Esophagus squamous epithelium (tissue), 5 donors: ENCODE measurements around the gene ZBTB38. TPM values are rescaled to one million over a fixed set of nuclear protein-coding genes. Genes with fewer than 3 reads are reported as not detected.

Experiments
- DNase-seq: peaks from one replicate; lab custom pipeline; 2025; lab: John Stamatoyannopoulos, UW
- H3K27ac ChIP-seq, 4 donors: fragments of 200-600 bp; sonication (generic); one replicate each; pipeline ENCODE4 v1.5.1; 2016 to 2019; ENCODE audit warnings: mild to moderate bottlenecking in 1 of 4
- H3K27me3 ChIP-seq, 4 donors: fragments of 200-600 bp; sonication (generic); 1 replicate in 3 of 4; 2 replicates in 1 of 4; pipeline versions ENCODE4 v1.5.1 to v1.6.0; 2017 to 2021; ENCODE audit warnings: antibody characterized with exemption in 1 of 4
- H3K36me3 ChIP-seq, 3 donors: fragments of 200-600 bp; sonication (generic); one replicate each; pipeline ENCODE4 v1.5.1; 2016 to 2019
- H3K4me1 ChIP-seq, 3 donors: fragments of 200-600 bp; sonication (generic); one replicate each; pipeline ENCODE4 v1.5.1; 2017 to 2019
- H3K4me3 ChIP-seq, 4 donors: fragments of 200-600 bp; sonication (generic); 1 replicate in 3 of 4; 2 replicates in 1 of 4; pipeline ENCODE4 v1.5.1; 2016 to 2019; ENCODE audit warnings: mild to moderate bottlenecking in 2 of 4, moderate library complexity in 1 of 4
- H3K9me3 ChIP-seq, 3 donors: fragments of 200-600 bp; sonication (generic); one replicate each; pipeline ENCODE4 v1.5.1; 2016 to 2019
- POLR2A ChIP-seq, 4 donors: fragments of 450-650 bp; IDR thresholded peaks; one replicate each; pipeline ENCODE4 v1.6.1; 2017; ENCODE audit warnings: antibody characterized with exemption in 4 of 4, mild to moderate bottlenecking in 4 of 4, moderate library complexity in 3 of 4
- WGBS, 2 donors: methylation state at CpG; one replicate each; pipeline ENCODE4 v1.1.5; 2018; 5-methylcytosine and 5-hydroxymethylcytosine counted together
- intact Hi-C: fragments of 100-400 bp; cut with DNase I; formaldehyde crosslinking; loops from one replicate; pipeline ENCODE4 v1.15.0; 2022
- total RNA-seq, 4 donors: library from RNA; depleted of rRNA; stranded (reverse); fragments of >200 nt; gene quantifications; one replicate each; pipeline ENCODE4 v1.1.0, GENCODE V29; 2016
- TF ChIP-seq, protein P1 (sequence below), 6 experiments: fragments of 450-650 bp in 4 of 6; fragments of 200-600 bp in 2 of 6; sonication (generic) in 2 of 6; IDR thresholded peaks; one replicate each; pipeline ENCODE4 v1.5.1; 2016 to 2019; ENCODE audit warnings: antibody characterized with exemption in 6 of 6, mild to moderate bottlenecking in 4 of 6, moderate library complexity in 4 of 6
- donor health status: DM: yes; HTN: yes; CAD: no.

ZBTB38 gene
- total RNA-seq, 4 donors from 2014 or later, result 15.6 to 54.4 (median 33.1) TPM

DNA sequence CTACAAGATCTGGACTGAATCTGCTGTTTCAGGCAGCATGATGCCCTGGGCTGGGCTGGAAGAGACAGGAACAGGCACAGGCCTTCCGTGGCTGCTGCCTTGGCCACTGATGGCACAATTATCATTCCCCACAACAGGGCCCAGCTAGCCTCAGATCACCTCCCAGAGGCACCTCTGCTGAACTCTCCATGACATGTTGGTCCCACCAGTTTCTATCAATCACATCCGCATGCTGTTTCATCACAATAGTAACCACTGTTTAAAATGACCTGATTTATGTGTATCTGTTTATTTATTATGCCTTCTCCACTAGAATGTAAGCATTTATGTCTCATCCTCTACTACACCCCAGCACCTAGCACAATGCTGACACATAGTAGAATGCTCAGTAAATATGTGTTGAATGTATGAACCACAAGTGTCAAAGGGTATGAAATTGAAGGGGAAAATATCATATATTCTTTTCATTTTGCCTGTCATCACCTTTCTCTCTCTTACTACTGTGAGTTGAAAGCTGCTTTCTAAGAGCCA, 32.7 kb upstream of the ZBTB38 start:
- H3K27ac ChIP-seq, result no peak overlapping the region
- H3K4me1 ChIP-seq, result peaks cover 0 to 9% (median 0%) of the 10 kb centered on the region in 3 donors
- no peak for TF ChIP-seq POLR2A (IDR thresholded peaks at IDR 0.05)
- H3K36me3 ChIP-seq, result no peaks in the 10 kb centered on the region
- no peaks in the 10 kb centered on the region for H3K9me3 ChIP-seq
- intact Hi-C loops, result no loop called here
- no peak for DNase-seq
- H3K27me3 ChIP-seq, result peaks cover 0 to 99% (median 0%) of the 10 kb centered on the region in 4 donors
- no peak overlapping the region for H3K4me3 ChIP-seq
- WGBS, 2 donors, result 76 to 91% methylated on average over 2 of the region's 2 CpGs

DNA sequence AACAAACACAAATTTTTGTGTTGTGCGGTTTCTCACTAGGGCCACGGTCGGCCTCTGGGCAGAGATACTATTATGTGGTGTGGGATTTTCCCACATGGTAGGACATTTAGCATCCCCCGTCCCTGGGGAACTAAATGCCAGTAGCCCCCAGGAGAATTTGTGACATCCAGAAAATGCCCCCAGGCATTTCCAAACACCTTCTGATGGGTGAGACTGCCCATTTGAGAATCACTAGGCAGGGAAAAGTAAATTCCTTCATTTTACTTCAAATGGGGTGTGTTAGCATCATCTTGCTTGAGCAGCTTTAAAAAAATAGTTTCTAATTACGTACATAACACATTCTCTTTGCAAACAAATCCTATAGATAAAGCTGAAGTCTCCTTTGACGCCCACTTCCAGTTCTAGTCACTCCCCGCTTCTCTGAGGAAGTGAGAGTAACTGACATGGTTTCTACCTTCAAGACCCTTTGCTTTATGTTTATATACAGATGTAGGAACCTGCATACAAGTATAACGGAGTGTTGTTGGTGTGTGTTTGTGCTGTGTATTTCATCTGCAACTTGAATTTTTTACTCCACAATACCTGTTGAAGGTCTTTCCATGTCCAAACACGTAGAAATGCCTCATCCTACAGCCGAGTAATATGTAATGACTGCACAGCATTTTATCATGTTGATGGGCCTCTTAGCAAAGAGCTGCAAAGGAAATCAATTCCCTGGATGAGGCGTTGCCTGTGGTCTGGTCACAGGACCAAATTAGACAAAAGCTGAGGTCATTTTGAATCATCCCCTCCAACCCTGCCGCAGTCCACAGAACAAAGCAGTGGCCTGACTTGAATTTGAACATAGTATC, 31.4 kb upstream of the ZBTB38 start:
- H3K27me3 ChIP-seq, result peaks cover 0 to 99% (median 0%) of the 10 kb centered on the region in 4 donors
- no peak for DNase-seq
- intact Hi-C loops, result no loop called here
- H3K4me1 ChIP-seq, result peaks cover 0 to 8% (median 0%) of the 10 kb centered on the region in 3 donors
- 51 to 66% methylated on average over 12 of the region's 12 CpGs for WGBS, 2 donors
- no peak overlapping the region for H3K4me3 ChIP-seq
- no peak overlapping the region for H3K27ac ChIP-seq
- no peaks in the 10 kb centered on the region for H3K9me3 ChIP-seq
- TF ChIP-seq, protein P1, sequence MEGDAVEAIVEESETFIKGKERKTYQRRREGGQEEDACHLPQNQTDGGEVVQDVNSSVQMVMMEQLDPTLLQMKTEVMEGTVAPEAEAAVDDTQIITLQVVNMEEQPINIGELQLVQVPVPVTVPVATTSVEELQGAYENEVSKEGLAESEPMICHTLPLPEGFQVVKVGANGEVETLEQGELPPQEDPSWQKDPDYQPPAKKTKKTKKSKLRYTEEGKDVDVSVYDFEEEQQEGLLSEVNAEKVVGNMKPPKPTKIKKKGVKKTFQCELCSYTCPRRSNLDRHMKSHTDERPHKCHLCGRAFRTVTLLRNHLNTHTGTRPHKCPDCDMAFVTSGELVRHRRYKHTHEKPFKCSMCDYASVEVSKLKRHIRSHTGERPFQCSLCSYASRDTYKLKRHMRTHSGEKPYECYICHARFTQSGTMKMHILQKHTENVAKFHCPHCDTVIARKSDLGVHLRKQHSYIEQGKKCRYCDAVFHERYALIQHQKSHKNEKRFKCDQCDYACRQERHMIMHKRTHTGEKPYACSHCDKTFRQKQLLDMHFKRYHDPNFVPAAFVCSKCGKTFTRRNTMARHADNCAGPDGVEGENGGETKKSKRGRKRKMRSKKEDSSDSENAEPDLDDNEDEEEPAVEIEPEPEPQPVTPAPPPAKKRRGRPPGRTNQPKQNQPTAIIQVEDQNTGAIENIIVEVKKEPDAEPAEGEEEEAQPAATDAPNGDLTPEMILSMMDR (IDR thresholded peaks at IDR 0.05), result no peak
- TF ChIP-seq POLR2A (IDR thresholded peaks at IDR 0.05), result no peak
- no peaks in the 10 kb centered on the region for H3K36me3 ChIP-seq

DNA sequence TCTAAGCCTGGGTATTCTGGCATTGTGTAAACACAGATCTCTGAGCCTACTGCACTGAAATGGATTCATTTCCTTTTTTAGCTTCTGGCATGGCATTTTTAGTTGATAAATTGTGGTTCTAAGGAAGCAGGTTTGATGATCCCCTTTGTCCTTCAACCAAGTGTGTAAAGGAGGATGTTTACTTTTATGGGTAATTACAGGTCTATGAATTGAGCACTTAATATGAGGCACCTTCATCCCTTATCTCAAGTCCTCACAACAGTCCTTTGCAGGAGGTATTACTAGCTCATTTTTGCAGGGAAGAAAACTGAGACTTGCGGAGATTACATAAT, 30.8 kb upstream of the ZBTB38 start:
- intact Hi-C loops, result no loop called here
- Histone ChIP-seq H3K27ac (no peak overlapping the region), H3K4me1 (peaks cover 0 to 2% (median 0%) of the 10 kb centered on the region in 3 donors), H3K36me3 (no peaks in the 10 kb centered on the region), H3K27me3 (peaks cover 0 to 99% (median 0%) of the 10 kb centered on the region in 4 donors), H3K4me3 (no peak overlapping the region), H3K9me3 (no peaks in the 10 kb centered on the region)
- 85% methylated on average over 1 of the region's 1 CpG for WGBS, 2 donors
- TF ChIP-seq, protein P1 (IDR thresholded peaks at IDR 0.05), result no peak
- no peak for TF ChIP-seq POLR2A (IDR thresholded peaks at IDR 0.05)
- DNase-seq, result no peak

DNA sequence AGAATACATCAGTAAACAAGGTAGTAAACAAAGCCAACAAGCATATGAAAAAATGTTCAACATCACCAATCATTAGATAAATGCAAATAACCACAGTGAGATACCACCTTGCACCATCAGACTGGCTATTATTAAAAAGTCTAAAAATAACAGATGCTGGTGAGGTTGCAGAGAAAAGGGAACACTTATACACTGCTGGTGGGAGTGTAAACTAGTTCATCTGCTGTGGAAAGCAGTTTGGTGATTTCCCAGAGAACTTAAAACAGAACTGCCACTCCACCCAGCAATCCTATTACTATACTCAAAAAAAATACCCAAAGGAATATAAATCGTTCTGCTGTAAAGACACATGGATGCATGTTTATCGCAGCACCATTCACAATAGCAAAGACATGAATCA, 30.3 kb upstream of the ZBTB38 start:
- no peaks in the 10 kb centered on the region for H3K4me1 ChIP-seq

DNA sequence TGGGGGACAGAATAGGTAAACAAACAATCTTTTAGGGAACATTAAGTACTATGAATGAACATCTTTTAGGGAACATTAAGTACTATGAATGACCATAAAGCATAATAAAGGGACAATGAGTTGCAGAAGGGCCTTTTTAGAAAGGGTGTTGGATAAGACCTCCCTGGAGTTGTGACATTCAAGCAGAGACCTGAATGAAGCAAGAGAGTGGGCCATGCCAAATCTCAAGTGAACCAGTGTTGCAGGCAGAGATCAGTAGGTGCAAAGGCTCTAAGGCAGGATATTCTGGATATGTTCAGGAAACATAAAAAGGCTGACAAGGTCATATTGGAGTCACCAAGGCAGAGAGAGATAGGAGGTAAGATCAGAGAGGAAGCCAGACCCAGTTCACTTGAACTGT, 29.4 kb upstream of the ZBTB38 start:
- intact Hi-C loops, result no loop called here
- H3K4me1 ChIP-seq, result no peaks in the 10 kb centered on the region
- no peak for DNase-seq
- TF ChIP-seq, protein P1 (IDR thresholded peaks at IDR 0.05), result no peak
- no peak for TF ChIP-seq POLR2A (IDR thresholded peaks at IDR 0.05)
- H3K27me3 ChIP-seq, result peaks cover 0 to 99% (median 0%) of the 10 kb centered on the region in 4 donors
- H3K36me3 ChIP-seq, result no peaks in the 10 kb centered on the region
- H3K9me3 ChIP-seq, result no peaks in the 10 kb centered on the region
- H3K4me3 ChIP-seq, result no peak overlapping the region
- no peak overlapping the region for H3K27ac ChIP-seq

More for the DNA sequence above, 30.3 kb upstream of the ZBTB38 start:
- no peak for DNase-seq
- H3K9me3 ChIP-seq, result no peaks in the 10 kb centered on the region
- 87 to 91% methylated on average over 2 of the region's 2 CpGs for WGBS, 2 donors
- TF ChIP-seq, protein P1 (IDR thresholded peaks at IDR 0.05), result no peak
- TF ChIP-seq POLR2A (IDR thresholded peaks at IDR 0.05), result no peak
- H3K36me3 ChIP-seq, result no peaks in the 10 kb centered on the region
- no peak overlapping the region for H3K4me3 ChIP-seq
- peaks cover 0 to 99% (median 0%) of the 10 kb centered on the region in 4 donors for H3K27me3 ChIP-seq
- intact Hi-C loops, result no loop called here
- no peak overlapping the region for H3K27ac ChIP-seq
